Neural cell (in vitro differentiated cells): ENCODE measurements around the gene SMAP2. TPM values are rescaled to one million over a fixed set of nuclear protein-coding genes. Genes with fewer than 3 reads are reported as not detected.

Experiments used
- H2AFZ ChIP-seq: fragments of 200-600, 300-800 bp; sonication (generic), shearing (Covaris generic); 2 replicates; pipeline ENCODE4 v1.6.0; 2014; ENCODE audit warnings: low read depth, mild to moderate bottlenecking, antibody characterized with exemption, low read length, moderate library complexity
- H3F3A ChIP-seq: fragments of 200-600 bp; shearing (Covaris generic); 2 replicates; pipeline ENCODE4 v1.6.1; 2016; ENCODE audit warnings: mild to moderate bottlenecking, moderate library complexity, mixed read lengths, antibody characterized with exemption, low read length; ENCODE audit not compliant: insufficient read depth, poor library complexity, severe bottlenecking
- H3K27ac ChIP-seq: fragments of 200-600, 300-800 bp; sonication (generic), shearing (Covaris generic); 2 replicates; pipeline ENCODE4 v1.5.1; 2014; ENCODE audit warnings: mild to moderate bottlenecking, low read length, moderate library complexity
- H3K27me3 ChIP-seq: fragments of 300-800, 200-600 bp; sonication (generic), shearing (Covaris generic); 2 replicates; pipeline ENCODE4 v1.6.0; 2014; ENCODE audit warnings: mild to moderate bottlenecking, low read depth, low read length, moderate library complexity; ENCODE audit not compliant: insufficient read depth
- H3K36me3 ChIP-seq: fragments of 300-800, 200-600 bp; sonication (generic), shearing (Covaris generic); 2 replicates; pipeline ENCODE4 v1.5.1; 2014; ENCODE audit warnings: mild to moderate bottlenecking, antibody characterized with exemption, low read length, moderate library complexity; ENCODE audit not compliant: insufficient read depth
- H3K4me2 ChIP-seq: fragments of 300-800, 200-600 bp; sonication (generic), shearing (Covaris generic); 2 replicates; pipeline ENCODE4 v1.6.0; 2014; ENCODE audit warnings: mild to moderate bottlenecking, low read length
- H3K4me3 ChIP-seq: fragments of 300-800, 200-600 bp; sonication (generic), shearing (Covaris generic); 2 replicates; pipeline ENCODE4 v1.5.1; 2014; ENCODE audit warnings: mild to moderate bottlenecking, low read length, moderate library complexity
- H3K79me2 ChIP-seq: fragments of 200-600 bp; shearing (Covaris generic); replicated peaks from 2 replicates; pipeline ENCODE4 v1.6.0; 2014; ENCODE audit warnings: mild to moderate bottlenecking, low read length, moderate library complexity; ENCODE audit not compliant: insufficient read depth
- H3K9ac ChIP-seq: fragments of 300-800, 200-600 bp; sonication (generic), shearing (Covaris generic); 2 replicates; pipeline ENCODE4 v1.6.1; 2016; ENCODE audit warnings: mild to moderate bottlenecking, low read length, mixed read lengths
- H3K9me2 ChIP-seq: fragments of 200-600 bp; shearing (Covaris generic); 2 replicates; pipeline ENCODE4 v1.6.1; 2016; ENCODE audit warnings: mild to moderate bottlenecking, low read length, mixed read lengths; ENCODE audit not compliant: insufficient read depth
- H3K9me3 ChIP-seq: fragments of 200-600, 300-800 bp; sonication (generic), shearing (Covaris generic); 2 replicates; pipeline ENCODE4 v1.6.1; 2016; ENCODE audit warnings: mild to moderate bottlenecking, mixed run types, low read length, moderate library complexity, mixed read lengths
- H4K20me1 ChIP-seq: fragments of 200-600 bp; shearing (Covaris generic); 2 replicates; pipeline ENCODE4 v1.6.1; 2016; ENCODE audit warnings: mild to moderate bottlenecking, mixed run types; ENCODE audit not compliant: insufficient read depth
- EP300 ChIP-seq: fragments of 450-650 bp; conservative IDR thresholded peaks from 2 replicates; pipeline ENCODE4 v1.6.1; 2014; ENCODE audit warnings: antibody characterized with exemption, mild to moderate bottlenecking, moderate library complexity; ENCODE audit not compliant: poor library complexity, severe bottlenecking
- EZH2 ChIP-seq: fragments of 200-600, 300-800 bp; shearing (Covaris generic), sonication (generic); IDR thresholded peaks from 2 replicates; pipeline ENCODE4 v1.6.1; 2014; ENCODE audit warnings: antibody characterized with exemption, low read length, borderline replicate concordance, mild to moderate bottlenecking; ENCODE audit not compliant: insufficient read depth, poor library complexity, severe bottlenecking
- MXI1 ChIP-seq: fragments of 450-650 bp; conservative IDR thresholded peaks from 2 replicates; pipeline ENCODE4 v1.6.1; 2014; ENCODE audit warnings: antibody characterized with exemption, mild to moderate bottlenecking; ENCODE audit not compliant: poor library complexity, severe bottlenecking
- TAF1 ChIP-seq: IDR thresholded peaks from 2 replicates; pipeline ENCODE4 v1.6.1; 2012; ENCODE audit warnings: low read depth
- polyA plus RNA-seq: library from polyadenylated mRNA; depleted of rRNA; stranded (reverse); fragments of >200 nt; gene quantifications from 2 replicates; pipeline ENCODE4 v1.2.3, GENCODE V29; 2014
- TF ChIP-seq, protein P1 (sequence below): IDR thresholded peaks from 2 replicates; pipeline ENCODE4 v1.6.1; 2012; ENCODE audit warnings: borderline replicate concordance
- TF ChIP-seq, protein P2 (sequence below): fragments of 450-650 bp; IDR thresholded peaks from 2 replicates; pipeline ENCODE4 v1.5.1; 2014; ENCODE audit warnings: antibody characterized with exemption, mild to moderate bottlenecking, moderate library complexity; ENCODE audit not compliant: poor library complexity, severe bottlenecking

Gene SMAP2
- polyA plus RNA-seq, 1 donor from 2014 or later: 46.8 TPM

DNA sequence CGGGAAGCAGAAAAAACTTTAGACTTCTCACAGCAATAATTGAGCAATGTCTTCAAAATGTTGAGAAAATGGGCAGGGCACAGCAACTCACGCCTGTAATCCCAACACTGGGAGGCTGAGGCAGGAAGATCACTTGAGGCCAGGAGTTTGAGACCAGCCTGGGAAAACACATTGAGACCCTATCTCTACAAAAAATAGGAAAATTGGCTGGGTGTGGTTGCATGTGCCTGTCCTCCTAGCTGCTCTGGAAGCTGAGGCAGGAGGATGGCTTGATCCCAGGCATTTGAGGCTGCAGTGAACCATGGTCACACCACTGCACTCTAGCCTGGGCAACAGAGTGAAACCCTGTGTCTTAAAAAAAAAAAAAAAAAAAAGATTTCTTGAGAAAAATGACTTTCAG, 95.8 kb downstream of the SMAP2 start:
- Histone ChIP-seq H3K79me2 (no peaks in the 10 kb centered on the region), H4K20me1 (no peaks in the 10 kb centered on the region), H3K4me3 (no peak overlapping the region), H2AFZ (no peak overlapping the region), H3K27me3 (no peaks in the 10 kb centered on the region), H3K9me3 (peaks cover 46% of the 10 kb centered on the region), H3K36me3 (peaks cover 45% of the 10 kb centered on the region), H3K9me2 (no peaks in the 10 kb centered on the region), H3K27ac (no peak overlapping the region), H3K4me2 (no peak overlapping the region), H3F3A (no peaks in the 10 kb centered on the region), H3K9ac (no peak overlapping the region)
- TF ChIP-seq MXI1 (no peak), EP300 (no peak), TAF1 (no peak), EZH2 (no peak)
- TF ChIP-seq, protein P1, sequence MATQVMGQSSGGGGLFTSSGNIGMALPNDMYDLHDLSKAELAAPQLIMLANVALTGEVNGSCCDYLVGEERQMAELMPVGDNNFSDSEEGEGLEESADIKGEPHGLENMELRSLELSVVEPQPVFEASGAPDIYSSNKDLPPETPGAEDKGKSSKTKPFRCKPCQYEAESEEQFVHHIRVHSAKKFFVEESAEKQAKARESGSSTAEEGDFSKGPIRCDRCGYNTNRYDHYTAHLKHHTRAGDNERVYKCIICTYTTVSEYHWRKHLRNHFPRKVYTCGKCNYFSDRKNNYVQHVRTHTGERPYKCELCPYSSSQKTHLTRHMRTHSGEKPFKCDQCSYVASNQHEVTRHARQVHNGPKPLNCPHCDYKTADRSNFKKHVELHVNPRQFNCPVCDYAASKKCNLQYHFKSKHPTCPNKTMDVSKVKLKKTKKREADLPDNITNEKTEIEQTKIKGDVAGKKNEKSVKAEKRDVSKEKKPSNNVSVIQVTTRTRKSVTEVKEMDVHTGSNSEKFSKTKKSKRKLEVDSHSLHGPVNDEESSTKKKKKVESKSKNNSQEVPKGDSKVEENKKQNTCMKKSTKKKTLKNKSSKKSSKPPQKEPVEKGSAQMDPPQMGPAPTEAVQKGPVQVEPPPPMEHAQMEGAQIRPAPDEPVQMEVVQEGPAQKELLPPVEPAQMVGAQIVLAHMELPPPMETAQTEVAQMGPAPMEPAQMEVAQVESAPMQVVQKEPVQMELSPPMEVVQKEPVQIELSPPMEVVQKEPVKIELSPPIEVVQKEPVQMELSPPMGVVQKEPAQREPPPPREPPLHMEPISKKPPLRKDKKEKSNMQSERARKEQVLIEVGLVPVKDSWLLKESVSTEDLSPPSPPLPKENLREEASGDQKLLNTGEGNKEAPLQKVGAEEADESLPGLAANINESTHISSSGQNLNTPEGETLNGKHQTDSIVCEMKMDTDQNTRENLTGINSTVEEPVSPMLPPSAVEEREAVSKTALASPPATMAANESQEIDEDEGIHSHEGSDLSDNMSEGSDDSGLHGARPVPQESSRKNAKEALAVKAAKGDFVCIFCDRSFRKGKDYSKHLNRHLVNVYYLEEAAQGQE: no peak
- TF ChIP-seq, protein P2, sequence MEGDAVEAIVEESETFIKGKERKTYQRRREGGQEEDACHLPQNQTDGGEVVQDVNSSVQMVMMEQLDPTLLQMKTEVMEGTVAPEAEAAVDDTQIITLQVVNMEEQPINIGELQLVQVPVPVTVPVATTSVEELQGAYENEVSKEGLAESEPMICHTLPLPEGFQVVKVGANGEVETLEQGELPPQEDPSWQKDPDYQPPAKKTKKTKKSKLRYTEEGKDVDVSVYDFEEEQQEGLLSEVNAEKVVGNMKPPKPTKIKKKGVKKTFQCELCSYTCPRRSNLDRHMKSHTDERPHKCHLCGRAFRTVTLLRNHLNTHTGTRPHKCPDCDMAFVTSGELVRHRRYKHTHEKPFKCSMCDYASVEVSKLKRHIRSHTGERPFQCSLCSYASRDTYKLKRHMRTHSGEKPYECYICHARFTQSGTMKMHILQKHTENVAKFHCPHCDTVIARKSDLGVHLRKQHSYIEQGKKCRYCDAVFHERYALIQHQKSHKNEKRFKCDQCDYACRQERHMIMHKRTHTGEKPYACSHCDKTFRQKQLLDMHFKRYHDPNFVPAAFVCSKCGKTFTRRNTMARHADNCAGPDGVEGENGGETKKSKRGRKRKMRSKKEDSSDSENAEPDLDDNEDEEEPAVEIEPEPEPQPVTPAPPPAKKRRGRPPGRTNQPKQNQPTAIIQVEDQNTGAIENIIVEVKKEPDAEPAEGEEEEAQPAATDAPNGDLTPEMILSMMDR: no peak

Other genes starting within 250 kb of the SMAP2 start
- gene RLF, start 212.3 kb upstream of the SMAP2 start, polyA plus RNA-seq: 23.4 and 26.7 TPM in 2 replicates
- not detected in 2 replicates for gene TMCO2, start 125.8 kb upstream of the SMAP2 start, polyA plus RNA-seq
- 26.9 and 32.9 TPM in 2 replicates for gene ZMPSTE24, start 115.5 kb upstream of the SMAP2 start, polyA plus RNA-seq
- 1.3 and 2.3 TPM in 2 replicates for gene COL9A2, start 56.4 kb upstream of the SMAP2 start, polyA plus RNA-seq
- 18.2 and 21.6 TPM in 2 replicates for gene ZFP69B, start 76.7 kb downstream of the SMAP2 start, polyA plus RNA-seq
- gene ZFP69, start 103.6 kb downstream of the SMAP2 start, polyA plus RNA-seq: 11.6 and 12.3 TPM in 2 replicates
- gene EXO5, start 135.0 kb downstream of the SMAP2 start, polyA plus RNA-seq: 7.9 and 14.1 TPM in 2 replicates
- gene ZNF684, start 157.9 kb downstream of the SMAP2 start, polyA plus RNA-seq: 10.5 and 15.8 TPM in 2 replicates